Astrocyte (in vitro differentiated cells and primary cell): ENCODE measurements around the gene LIMS1.

Source experiments
- EZH2 ChIP-seq: IDR thresholded peaks from 2 replicates; pipeline ENCODE4 v1.6.1; 2012; ENCODE audit warnings: mild to moderate bottlenecking, low read length, inconsistent platforms; ENCODE audit not compliant: insufficient read depth
- TF ChIP-seq, protein P1 (sequence below): IDR thresholded peaks from 2 replicates; pipeline ENCODE4 v1.5.1; 2011; ENCODE audit warnings: low read depth, mild to moderate bottlenecking, inconsistent platforms, low read length, moderate library complexity; ENCODE audit not compliant: insufficient read depth

- TF ChIP-seq, protein P1, sequence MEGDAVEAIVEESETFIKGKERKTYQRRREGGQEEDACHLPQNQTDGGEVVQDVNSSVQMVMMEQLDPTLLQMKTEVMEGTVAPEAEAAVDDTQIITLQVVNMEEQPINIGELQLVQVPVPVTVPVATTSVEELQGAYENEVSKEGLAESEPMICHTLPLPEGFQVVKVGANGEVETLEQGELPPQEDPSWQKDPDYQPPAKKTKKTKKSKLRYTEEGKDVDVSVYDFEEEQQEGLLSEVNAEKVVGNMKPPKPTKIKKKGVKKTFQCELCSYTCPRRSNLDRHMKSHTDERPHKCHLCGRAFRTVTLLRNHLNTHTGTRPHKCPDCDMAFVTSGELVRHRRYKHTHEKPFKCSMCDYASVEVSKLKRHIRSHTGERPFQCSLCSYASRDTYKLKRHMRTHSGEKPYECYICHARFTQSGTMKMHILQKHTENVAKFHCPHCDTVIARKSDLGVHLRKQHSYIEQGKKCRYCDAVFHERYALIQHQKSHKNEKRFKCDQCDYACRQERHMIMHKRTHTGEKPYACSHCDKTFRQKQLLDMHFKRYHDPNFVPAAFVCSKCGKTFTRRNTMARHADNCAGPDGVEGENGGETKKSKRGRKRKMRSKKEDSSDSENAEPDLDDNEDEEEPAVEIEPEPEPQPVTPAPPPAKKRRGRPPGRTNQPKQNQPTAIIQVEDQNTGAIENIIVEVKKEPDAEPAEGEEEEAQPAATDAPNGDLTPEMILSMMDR, result no peak
- no peak for TF ChIP-seq EZH2
Observed at GRCh38 chr2:108633409-108633808, 99.1 kb downstream of the LIMS1 start.
